SU-DHL-6 (cell line): ENCODE data around the gene TMEM42.

Experiments
- H2AFZ ChIP-seq: fragments of 200-600 bp; sonication (generic); 2 replicates; pipeline ENCODE4 v1.6.1; 2014; ENCODE audit warnings: low read depth, mild to moderate bottlenecking, moderate library complexity, mixed read lengths, antibody characterized with exemption, low read length; ENCODE audit not compliant: severe bottlenecking
- H3F3A ChIP-seq: fragments of 200-600 bp; shearing (Covaris generic); 2 replicates; pipeline ENCODE4 v1.6.0; 2016; ENCODE audit warnings: antibody characterized with exemption, mild to moderate bottlenecking; ENCODE audit not compliant: insufficient read depth
- H3K27ac ChIP-seq: fragments of 200-600 bp; sonication (generic); 2 replicates; pipeline ENCODE4 v1.5.1; 2016; ENCODE audit warnings: low read depth, mild to moderate bottlenecking, low read length, moderate library complexity, mixed read lengths
- H3K27me3 ChIP-seq: fragments of 200-600 bp; sonication (generic), shearing (Covaris generic); 2 replicates; pipeline ENCODE4 v1.6.0; 2014; ENCODE audit warnings: mild to moderate bottlenecking, low read length
- H3K36me3 ChIP-seq: fragments of 200-600 bp; sonication (generic); 2 replicates; pipeline ENCODE4 v1.6.1; 2014; ENCODE audit warnings: mild to moderate bottlenecking, low read length, mixed read lengths
- H3K4me2 ChIP-seq: fragments of 300-600, 200-600 bp; shearing (Covaris generic), sonication (generic); 2 replicates; pipeline ENCODE4 v1.6.0; 2014; ENCODE audit warnings: low read length, low read depth, mild to moderate bottlenecking; ENCODE audit not compliant: poor library complexity, severe bottlenecking
- H3K4me3 ChIP-seq: fragments of 200-600 bp; sonication (generic); 2 replicates; pipeline ENCODE4 v1.5.1; 2014; ENCODE audit warnings: antibody characterized with exemption, low read length, mild to moderate bottlenecking, mixed read lengths; ENCODE audit not compliant: insufficient read depth, poor library complexity, severe bottlenecking
- H3K79me2 ChIP-seq: fragments of 200-600 bp; sonication (generic); 2 replicates; pipeline ENCODE4 v1.6.1; 2014; ENCODE audit warnings: mild to moderate bottlenecking, low read length, moderate library complexity; ENCODE audit not compliant: insufficient read depth
- H3K9ac ChIP-seq: fragments of 200-600 bp; sonication (generic); 2 replicates; pipeline ENCODE4 v1.7.0; 2014; ENCODE audit warnings: mild to moderate bottlenecking, low read length
- H3K9me2 ChIP-seq: fragments of 200-600 bp; sonication (generic); replicated peaks from 2 replicates; pipeline ENCODE4 v1.6.1; 2014; ENCODE audit warnings: low read length; ENCODE audit not compliant: insufficient read depth
- H3K9me3 ChIP-seq: fragments of 200-600 bp; sonication (generic); 2 replicates; pipeline ENCODE4 v1.6.1; 2014; ENCODE audit warnings: low read length, mixed read lengths; ENCODE audit not compliant: insufficient read depth
- H4K20me1 ChIP-seq: fragments of 200-600 bp; sonication (generic); 2 replicates; pipeline ENCODE4 v1.6.1; 2014; ENCODE audit warnings: low read depth, mild to moderate bottlenecking, antibody characterized with exemption, low read length, moderate library complexity, mixed read lengths
- CTCF ChIP-seq: fragments of 200-600 bp; sonication (generic); IDR thresholded peaks from one replicate; pipeline ENCODE4 v1.5.1; 2017; ENCODE audit warnings: antibody characterized with exemption, mild to moderate bottlenecking, low read length, moderate library complexity; ENCODE audit not compliant: insufficient read depth, poor library complexity, severe bottlenecking
- EZH2phosphoT487 ChIP-seq: fragments of 200-600 bp; sonication (generic), shearing (Covaris generic); conservative IDR thresholded peaks from 2 replicates; pipeline ENCODE4 v1.6.1; 2018; ENCODE audit warnings: mild to moderate bottlenecking, antibody characterized with exemption, low read length, moderate library complexity, mixed read lengths

The TMEM42 gene

GRCh38 chr3:44832032-44832431 is 29.7 kb upstream of the TMEM42 start:
- H3F3A ChIP-seq: peaks cover 3% of the 10 kb centered on the region; the same call in 1 of the 2 replicates
- no peak overlapping the region for H2AFZ ChIP-seq
- TF ChIP-seq CTCF (no peak), EZH2phosphoT487 (no peak)
- H3K4me3 ChIP-seq: no peak overlapping the region
- H3K27ac ChIP-seq: no peak overlapping the region
- H3K9ac ChIP-seq: no peak overlapping the region
- 0 out of 2 replicates have a peak, but pooled peaks cover 5% of the 10 kb centered on the region for H3K9me3 ChIP-seq
- no peaks in the 10 kb centered on the region for H3K27me3 ChIP-seq
- no peak overlapping the region for H3K4me2 ChIP-seq
- no peaks in the 10 kb centered on the region for H3K79me2 ChIP-seq
- H4K20me1 ChIP-seq: no peaks in the 10 kb centered on the region
- peaks cover 77% of the 10 kb centered on the region for H3K36me3 ChIP-seq
- no peaks in the 10 kb centered on the region for H3K9me2 ChIP-seq

- Histone ChIP-seq H3K4me2 (no peak overlapping the region), H3K36me3 (peaks cover 80% of the 10 kb centered on the region)
These were observed 28.7 kb upstream of the TMEM42 start for GRCh38 chr3:44832965-44833364.

GRCh38 chr3:44833394-44833793 is 28.3 kb upstream of the TMEM42 start:
- H3K27me3 ChIP-seq: no peaks in the 10 kb centered on the region
- no peaks in the 10 kb centered on the region for H3K9me2 ChIP-seq
- H3K27ac ChIP-seq: no peak overlapping the region
- H3K4me2 ChIP-seq: no peak overlapping the region
- H3K79me2 ChIP-seq: no peaks in the 10 kb centered on the region
- H2AFZ ChIP-seq: no peak overlapping the region
- TF ChIP-seq EZH2phosphoT487 (no peak), CTCF (no peak)
- no peak overlapping the region for H3K9ac ChIP-seq
- no peaks in the 10 kb centered on the region for H3F3A ChIP-seq
- peaks cover 78% of the 10 kb centered on the region for H3K36me3 ChIP-seq
- H4K20me1 ChIP-seq: no peaks in the 10 kb centered on the region
- H3K9me3 ChIP-seq: 0 out of 2 replicates have a peak, but pooled peaks cover 5% of the 10 kb centered on the region
- H3K4me3 ChIP-seq: no peak overlapping the region

More at GRCh38 chr3:44832965-44833364, 28.7 kb upstream of the TMEM42 start:
- Histone ChIP-seq H3K27ac (no peak overlapping the region), H4K20me1 (no peaks in the 10 kb centered on the region), H3K9me2 (no peaks in the 10 kb centered on the region), H3K27me3 (no peaks in the 10 kb centered on the region), H3K4me3 (no peak overlapping the region), H3K79me2 (no peaks in the 10 kb centered on the region), H2AFZ (no peak overlapping the region), H3F3A (no peaks in the 10 kb centered on the region), H3K9me3 (0 out of 2 replicates have a peak, but pooled peaks cover 5% of the 10 kb centered on the region), H3K9ac (no peak overlapping the region)
- TF ChIP-seq CTCF (no peak), EZH2phosphoT487 (no peak)
